HEK293T (cell line): ENCODE data around the gene SERINC3.

Experiments used
- CTCF ChIA-PET: fragments of 350-600 bp; formaldehyde crosslinking; extraction: SDS; loops from one replicate; lab custom pipeline; 2021; ENCODE audit warnings: antibody characterized with exemption, inconsistent platforms; lab: Yijun Ruan, JAX
- POLR2A ChIA-PET: fragments of 350-600 bp; formaldehyde crosslinking; extraction: SDS; loops from one replicate; lab custom pipeline; 2020; ENCODE audit warnings: antibody characterized with exemption, inconsistent platforms; lab: Yijun Ruan, JAX
- DNase-seq: peaks from one replicate; pipeline ENCODE4 v3.0.0; 2012; ENCODE audit warnings: mixed read lengths; ENCODE audit errors: extremely low spot score
- ARNT ChIP-seq: fragments of 450-650 bp; IDR thresholded peaks from 2 replicates; pipeline ENCODE4 v1.6.1; 2017; ENCODE audit warnings: mild to moderate bottlenecking
- BHLHE40 ChIP-seq: fragments of 450-650 bp; IDR thresholded peaks from 2 replicates; pipeline ENCODE4 v1.6.1; 2016; ENCODE audit warnings: mild to moderate bottlenecking, moderate library complexity, borderline replicate concordance
- CTBP1 ChIP-seq: fragments of 450-650 bp; IDR thresholded peaks from 2 replicates; pipeline ENCODE4 v1.6.1; 2016; ENCODE audit warnings: borderline replicate concordance
- ELF4 ChIP-seq: fragments of 450-650 bp; IDR thresholded peaks from 2 replicates; pipeline ENCODE4 v1.6.1; 2017; ENCODE audit warnings: antibody characterized with exemption
- FOXA1 ChIP-seq: fragments of 450-650 bp; IDR thresholded peaks from 2 replicates; pipeline ENCODE4 v1.6.1; 2016; ENCODE audit warnings: mild to moderate bottlenecking
- FOXK2 ChIP-seq: fragments of 450-650 bp; IDR thresholded peaks from 2 replicates; pipeline ENCODE4 v1.6.1; 2016; ENCODE audit warnings: mild to moderate bottlenecking
- FOXM1 ChIP-seq: fragments of 450-650 bp; IDR thresholded peaks from 2 replicates; pipeline ENCODE4 v1.6.1; 2017; ENCODE audit warnings: mild to moderate bottlenecking, borderline replicate concordance
- HDGF ChIP-seq: fragments of 450-650 bp; IDR thresholded peaks from 2 replicates; pipeline ENCODE4 v1.6.1; 2017; ENCODE audit warnings: antibody characterized with exemption, borderline replicate concordance
- L3MBTL2 ChIP-seq: fragments of 450-650 bp; conservative IDR thresholded peaks from 2 replicates; pipeline ENCODE4 v1.6.1; 2016; ENCODE audit warnings: mild to moderate bottlenecking
- LEF1 ChIP-seq: fragments of 450-650 bp; IDR thresholded peaks from 2 replicates; pipeline ENCODE4 v1.6.1; 2017; ENCODE audit warnings: mild to moderate bottlenecking, borderline replicate concordance
- NFRKB ChIP-seq: fragments of 450-650 bp; IDR thresholded peaks from 2 replicates; pipeline ENCODE4 v1.6.1; 2016; ENCODE audit warnings: mild to moderate bottlenecking, moderate library complexity
- SP1 ChIP-seq: fragments of 450-650 bp; IDR thresholded peaks from 2 replicates; pipeline ENCODE4 v1.6.1; 2017
- SUZ12 ChIP-seq: fragments of 450-650 bp; IDR thresholded peaks from 2 replicates; pipeline ENCODE4 v1.6.1; 2016; ENCODE audit warnings: mild to moderate bottlenecking
- TARDBP ChIP-seq: fragments of 450-650 bp; IDR thresholded peaks from 2 replicates; pipeline ENCODE4 v1.6.1; 2016
- ZNF384 ChIP-seq: fragments of 450-650 bp; IDR thresholded peaks from 2 replicates; pipeline ENCODE4 v1.6.1; 2016
- TF ChIP-seq, protein P1 (sequence below): fragments of 450-650 bp; IDR thresholded peaks from 2 replicates; pipeline ENCODE4 v1.6.1; 2016

Gene SERINC3

DNA sequence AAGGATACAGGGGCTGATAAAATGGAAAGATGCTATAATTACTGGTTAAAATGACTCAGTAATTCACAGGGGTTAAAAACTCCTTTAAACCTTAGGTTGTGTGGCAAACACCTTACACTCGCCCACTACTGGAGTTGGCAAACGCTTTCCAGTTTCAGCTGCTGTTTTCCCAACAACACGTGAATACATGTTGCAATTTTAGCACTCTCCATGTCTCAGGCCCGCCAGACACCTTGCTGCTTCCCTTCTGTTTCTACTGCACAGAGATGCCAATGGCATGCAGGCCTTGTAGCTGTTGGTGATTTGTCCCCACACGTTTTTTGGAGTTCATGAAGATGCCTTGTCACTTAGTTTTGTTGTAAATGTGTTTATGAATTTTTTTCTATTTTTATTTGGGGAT is 51.5 kb downstream of the SERINC3 start:
- no peak for TF ChIP-seq L3MBTL2
- TF ChIP-seq SP1: no peak
- no peak for TF ChIP-seq TARDBP
- TF ChIP-seq, protein P1, sequence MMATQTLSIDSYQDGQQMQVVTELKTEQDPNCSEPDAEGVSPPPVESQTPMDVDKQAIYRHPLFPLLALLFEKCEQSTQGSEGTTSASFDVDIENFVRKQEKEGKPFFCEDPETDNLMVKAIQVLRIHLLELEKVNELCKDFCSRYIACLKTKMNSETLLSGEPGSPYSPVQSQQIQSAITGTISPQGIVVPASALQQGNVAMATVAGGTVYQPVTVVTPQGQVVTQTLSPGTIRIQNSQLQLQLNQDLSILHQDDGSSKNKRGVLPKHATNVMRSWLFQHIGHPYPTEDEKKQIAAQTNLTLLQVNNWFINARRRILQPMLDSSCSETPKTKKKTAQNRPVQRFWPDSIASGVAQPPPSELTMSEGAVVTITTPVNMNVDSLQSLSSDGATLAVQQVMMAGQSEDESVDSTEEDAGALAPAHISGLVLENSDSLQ: no peak
- no peak for TF ChIP-seq BHLHE40
- no peak for TF ChIP-seq CTBP1
- no peak for TF ChIP-seq ZNF384
- no peak for TF ChIP-seq ARNT
- no peak for TF ChIP-seq SUZ12
- CTCF ChIA-PET: no interaction called here
- no peak for DNase-seq
- POLR2A ChIA-PET: no interaction called here

DNA sequence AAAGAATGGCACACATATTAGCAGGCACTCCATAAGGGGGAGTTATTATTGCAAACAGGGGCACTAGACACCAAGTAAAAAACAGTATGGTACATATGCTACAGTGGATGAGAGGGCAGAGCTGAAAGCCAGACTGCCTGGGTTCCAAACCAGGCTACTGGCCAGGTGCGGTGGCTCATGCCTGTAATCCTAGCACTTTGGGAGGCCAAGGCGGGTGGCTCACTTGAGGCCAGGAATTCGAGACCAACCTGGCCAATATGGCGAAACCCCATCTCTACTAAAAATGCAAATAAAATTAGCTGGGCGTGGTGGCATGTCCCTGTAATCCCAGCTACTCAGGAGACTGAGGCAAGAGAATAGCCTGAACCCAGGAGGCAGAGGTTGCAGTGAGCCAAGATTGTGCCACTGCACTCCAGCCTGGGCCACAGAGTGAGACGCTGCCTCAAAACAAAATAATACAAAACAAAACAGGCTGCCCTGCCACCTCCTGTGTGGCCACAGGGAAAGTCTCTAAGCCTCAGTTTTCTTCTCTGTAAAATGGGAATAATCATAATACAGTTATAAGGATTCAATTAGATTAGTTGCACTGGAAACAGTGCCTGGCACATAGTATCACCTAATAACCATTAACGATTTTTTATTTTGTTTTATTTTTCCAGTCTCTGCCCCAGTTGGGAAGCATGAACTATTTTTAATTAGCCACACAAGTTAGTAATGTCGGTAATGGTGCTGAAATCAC is 53.7 kb downstream of the SERINC3 start:
- DNase-seq: no peak
- ChIA-PET POLR2A (no interaction called here), CTCF (no interaction called here)
- TF ChIP-seq HDGF (no peak), TARDBP (no peak), FOXM1 (no peak), ELF4 (no peak)

DNA sequence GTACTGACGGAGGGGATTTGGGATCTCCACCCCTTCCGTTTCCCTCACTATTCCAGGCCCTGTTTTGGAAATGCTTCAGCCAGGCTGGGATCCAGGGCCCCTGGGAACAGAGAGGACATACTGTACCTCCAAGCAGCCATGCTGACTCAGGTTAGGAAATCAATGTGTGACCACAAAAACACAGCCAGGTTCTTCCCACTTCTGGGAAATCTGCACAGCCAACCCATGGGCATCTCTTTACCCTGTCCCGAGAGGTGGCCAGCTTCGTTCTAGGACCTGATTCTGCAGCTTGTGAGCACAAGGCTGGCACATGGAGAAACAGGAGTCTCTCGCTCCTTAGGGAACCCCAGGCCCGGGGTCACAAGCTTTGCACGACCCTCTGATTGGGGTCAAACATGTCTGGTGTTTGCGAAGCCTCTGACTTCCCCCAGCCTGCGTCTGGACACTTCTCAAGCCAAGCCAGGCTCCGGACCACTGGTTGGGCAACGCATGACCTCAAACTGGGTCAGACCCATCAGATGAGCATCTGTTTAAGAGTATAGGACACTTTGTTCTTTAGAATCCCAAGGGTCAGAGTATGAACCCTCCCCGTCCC is 54.5 kb downstream of the SERINC3 start:
- CTCF ChIA-PET: interaction anchor here (0.6 kb wide), 1 partner anchor 140 kb away, joined by 3 read pairs; no protein-coding TSS in a partner anchor
- TF ChIP-seq BHLHE40 (no peak), ZNF384 (no peak), ELF4 (no peak), SUZ12 (no peak), FOXK2 (no peak), SP1 (no peak), CTBP1 (no peak), LEF1 (no peak), NFRKB (no peak), ARNT (no peak)
- DNase-seq: no peak
- POLR2A ChIA-PET: no interaction called here

DNA sequence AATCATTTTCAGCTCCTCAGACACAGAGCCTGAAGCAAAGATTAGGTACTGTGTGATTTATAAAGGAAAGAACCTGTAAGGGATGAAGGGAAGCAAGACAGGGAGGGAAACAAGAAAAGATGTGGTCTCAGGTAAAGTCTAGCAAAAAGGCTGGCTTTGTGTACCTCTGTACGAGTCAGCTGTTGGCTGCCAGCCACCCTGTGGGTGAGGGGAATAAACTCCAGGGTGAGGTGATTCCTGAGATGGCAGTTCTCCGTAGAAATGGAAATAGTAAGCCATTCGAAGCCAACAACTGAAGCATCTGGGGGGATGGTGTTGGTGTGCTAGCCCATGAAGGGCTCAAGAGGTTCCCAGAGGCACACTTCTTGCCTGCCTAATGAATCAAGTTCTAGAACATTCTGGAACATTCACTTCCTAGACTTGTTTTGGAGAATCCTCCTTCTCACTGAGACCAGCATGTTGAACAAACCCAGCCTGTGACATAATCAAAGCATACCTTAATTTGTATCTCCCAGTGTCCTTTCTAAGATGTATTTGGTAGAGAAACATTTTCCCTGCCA is 56.8 kb downstream of the SERINC3 start:
- DNase-seq: no peak
- POLR2A ChIA-PET: no interaction called here
- CTCF ChIA-PET: interaction anchor here (0.5 kb wide), 1 partner anchor 460 kb away, joined by 3 read pairs; no protein-coding TSS in a partner anchor
- no peak for TF ChIP-seq NFRKB
- TF ChIP-seq ZNF384: no peak
- no peak for TF ChIP-seq ELF4
- no peak for TF ChIP-seq SUZ12
- no peak for TF ChIP-seq SP1
- no peak for TF ChIP-seq FOXA1

DNA sequence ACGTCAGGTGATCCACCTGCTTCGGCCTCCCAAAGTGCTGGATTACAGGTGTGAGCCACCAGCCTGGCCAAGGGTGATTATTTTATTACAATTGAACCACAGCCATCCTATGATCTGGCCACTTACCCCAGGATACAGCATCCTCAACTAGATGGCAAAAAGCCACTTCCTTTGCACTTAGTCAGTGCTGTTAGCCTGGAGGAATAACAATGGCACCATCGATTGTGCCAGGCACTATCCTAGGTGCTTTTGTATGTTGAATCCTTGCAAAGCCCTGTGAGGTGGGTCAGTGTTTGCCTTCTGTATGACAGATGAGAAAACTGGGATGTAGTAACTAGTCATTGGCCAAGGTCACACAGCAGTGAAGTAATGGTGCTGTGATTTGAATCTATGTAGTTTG is 57.4 kb downstream of the SERINC3 start:
- TF ChIP-seq CTBP1 (no peak), SUZ12 (no peak), TARDBP (no peak), BHLHE40 (no peak), LEF1 (no peak), ZNF384 (no peak), NFRKB (no peak), L3MBTL2 (no peak), FOXM1 (no peak), ELF4 (no peak), FOXK2 (no peak), HDGF (no peak), SP1 (no peak), FOXA1 (no peak), ARNT (no peak)
- TF ChIP-seq, protein P1: no peak
- DNase-seq: no peak
- ChIA-PET CTCF (no interaction called here), POLR2A (no interaction called here)

DNA sequence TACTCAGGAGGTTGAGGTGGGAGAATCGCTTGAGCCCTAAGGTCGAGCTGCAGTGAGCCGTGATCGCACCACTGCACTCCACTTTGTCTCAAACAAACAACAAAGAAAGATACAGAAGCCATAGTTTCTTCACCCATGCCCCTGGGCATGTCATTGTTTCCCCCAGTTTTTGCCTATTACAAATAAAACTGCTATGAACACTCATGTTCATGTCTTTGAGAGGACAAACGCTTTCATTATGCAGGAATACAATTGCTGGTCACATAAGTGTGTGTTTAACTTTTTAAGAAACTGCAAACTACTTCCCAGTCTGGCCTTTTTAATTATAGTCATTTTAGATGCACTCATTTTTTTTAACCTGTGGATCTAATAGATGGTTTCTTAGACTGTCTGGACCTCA is 58.4 kb downstream of the SERINC3 start:
- no peak for TF ChIP-seq HDGF
- ChIA-PET POLR2A (interaction anchor here (1.3 kb wide), 1 partner anchor 12 kb away, joined by 3 read pairs; no protein-coding TSS in a partner anchor), CTCF (interaction anchor here (0.6 kb wide), 1 partner anchor 1813 kb away, joined by 4 read pairs; no protein-coding TSS in a partner anchor)
- DNase-seq: no peak

DNA sequence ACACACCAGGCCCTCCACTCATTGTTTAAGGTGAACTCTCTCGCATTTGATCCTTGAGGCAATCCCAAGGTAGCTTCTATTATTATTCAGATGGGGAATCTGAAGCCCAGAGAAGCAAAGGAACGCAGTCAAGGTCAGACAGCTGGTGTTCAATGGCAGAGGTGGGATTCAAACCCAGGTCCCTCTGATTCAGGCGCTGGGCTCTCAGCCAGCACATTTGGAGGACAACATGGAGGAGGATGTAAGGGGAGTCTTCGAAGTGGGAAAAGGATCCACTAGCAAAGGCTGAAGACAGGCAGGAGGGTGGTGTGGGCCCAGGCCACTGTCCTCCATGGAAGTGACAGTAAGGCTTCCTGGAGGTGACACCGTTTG is 60.1 kb downstream of the SERINC3 start:
- no peak for TF ChIP-seq TARDBP
- no peak for TF ChIP-seq SUZ12
- TF ChIP-seq FOXM1: no peak
- no peak for TF ChIP-seq ARNT
- TF ChIP-seq L3MBTL2: no peak
- TF ChIP-seq ELF4: no peak
- no peak for TF ChIP-seq HDGF
- no peak for TF ChIP-seq CTBP1
- POLR2A ChIA-PET: no interaction called here
- DNase-seq: no peak
- CTCF ChIA-PET: interaction anchor here (0.7 to 1.1 kb wide), 4 partner anchors 10 to 108 kb away, joined by 3 to 8 read pairs (median 4); no protein-coding TSS in a partner anchor
